HL-60 (cell line): ENCODE results near the gene C19orf12.

Source experiments
- DNase-seq, 2 experiments: peaks; one replicate each; pipeline ENCODE4 v3.0.0-alpha.2; 2010 to 2020; ENCODE audit warnings: low read depth in 1 of 2, low spot score in 1 of 2
- H3K27ac ChIP-seq: fragments of 250-450 bp; sonication (Bioruptor Pico); replicated peaks from 2 replicates; pipeline ENCODE4 v1.5.1; 2020; ENCODE audit warnings: mild to moderate bottlenecking, moderate library complexity
- H3K27me3 ChIP-seq: fragments of 250-450 bp; sonication (Bioruptor Pico); 2 replicates; pipeline ENCODE4 v1.5.1; 2021; ENCODE audit warnings: mild to moderate bottlenecking, moderate library complexity; ENCODE audit not compliant: insufficient read depth, poor library complexity, severe bottlenecking
- H3K4me3 ChIP-seq: replicated peaks from 2 replicates; pipeline ENCODE4 v1.5.1; 2011; ENCODE audit warnings: mild to moderate bottlenecking, control low read depth, low read length; ENCODE audit not compliant: insufficient read depth
- CTCF ChIP-seq: IDR thresholded peaks from one replicate; pipeline ENCODE4 v1.5.1; 2011; ENCODE audit warnings: low read length, control low read depth, inconsistent platforms; ENCODE audit not compliant: insufficient read depth
- GABPA ChIP-seq: IDR thresholded peaks from 2 replicates; pipeline ENCODE4 v1.6.1; 2012; ENCODE audit warnings: low read depth
- POLR2AphosphoS5 ChIP-seq: IDR thresholded peaks from 2 replicates; pipeline ENCODE4 v1.6.1; 2012; ENCODE audit warnings: low read depth
- REST ChIP-seq: IDR thresholded peaks from 2 replicates; pipeline ENCODE4 v1.6.1; 2012; ENCODE audit warnings: low read depth; ENCODE audit not compliant: insufficient replicate concordance
- SPI1 ChIP-seq: IDR thresholded peaks from 2 replicates; pipeline ENCODE4 v1.6.1; 2012; ENCODE audit warnings: low read depth, mild to moderate bottlenecking, borderline replicate concordance

The C19orf12 gene

GRCh38 chr19:29708554-29709439, 6.3 kb downstream of the C19orf12 start:
- Histone ChIP-seq H3K27me3 (no peaks in the 10 kb centered on the region), H3K27ac (no peak overlapping the region), H3K4me3 (no peak overlapping the region)
- TF ChIP-seq GABPA (no peak), REST (no peak), POLR2AphosphoS5 (no peak), CTCF (no peak), SPI1 (no peak; the same call in 1 of the 2 replicates)
- no peak for DNase-seq

- TF ChIP-seq SPI1: no peak
- no peak for DNase-seq
- Histone ChIP-seq H3K27me3 (no peaks in the 10 kb centered on the region), H3K27ac (no peak overlapping the region), H3K4me3 (no peak overlapping the region)
Observed at GRCh38 chr19:29706635-29707034, 8.4 kb downstream of the C19orf12 start.

- no peak for DNase-seq
- Histone ChIP-seq H3K27me3 (no peaks in the 10 kb centered on the region), H3K27ac (no peak overlapping the region), H3K4me3 (no peak overlapping the region)
- TF ChIP-seq POLR2AphosphoS5 (no peak), SPI1 (no peak), GABPA (no peak), REST (no peak), CTCF (no peak)
Observed at GRCh38 chr19:29705706-29706105, 9.4 kb downstream of the C19orf12 start.

- H3K4me3 ChIP-seq: no peak overlapping the region
- DNase-seq: no peak
- no peak overlapping the region for H3K27ac ChIP-seq
- no peaks in the 10 kb centered on the region for H3K27me3 ChIP-seq
- no peak for TF ChIP-seq POLR2AphosphoS5
- TF ChIP-seq GABPA: no peak
- no peak for TF ChIP-seq CTCF
- TF ChIP-seq REST: no peak
- no peak for TF ChIP-seq SPI1
Observed at GRCh38 chr19:29704562-29705558, 10.2 kb downstream of the C19orf12 start.
